Measurements from ENCODE around the gene DCAF7. TPM values are rescaled to one million over a fixed set of nuclear protein-coding genes. Genes with fewer than 3 reads are reported as not detected.
A peak's percentile ranks its signal among the peaks of the same experiment; 100 is the strongest.

The DCAF7 gene
- total RNA-seq, 1 donor from 2014 or later, result 9.5 TPM

- Histone ChIP-seq H3K4me3 (ENCODE audit: low read depth, low read length) (peak overlapping the region; percentile 88), H3K27me3 (ENCODE audit: control insufficient read depth, insufficient read depth, low read length) (no peaks in the 10 kb centered on the region), H3K36me3 (ENCODE audit: control insufficient read depth, insufficient read depth, low read length) (peaks cover 10% of the 10 kb centered on the region)
- FAIRE-seq, result no peak
- no peak for DNase-seq (ENCODE audit: low read depth)
- TF ChIP-seq CTCF (IDR thresholded peaks at IDR 0.05; ENCODE audit: insufficient read depth, low read length, severe bottlenecking), result no peak
Observed at GRCh38 chr17:63601439-63602371, 51.4 kb downstream of the DCAF7 start.

- no peak for TF ChIP-seq CTCF (IDR thresholded peaks at IDR 0.05; ENCODE audit: insufficient read depth, low read length, severe bottlenecking)
- FAIRE-seq (no peak), DNase-seq (ENCODE audit: low read depth) (no peak)
- Histone ChIP-seq H3K36me3 (ENCODE audit: control insufficient read depth, insufficient read depth, low read length) (peaks cover 20% of the 10 kb centered on the region), H3K27me3 (ENCODE audit: control insufficient read depth, insufficient read depth, low read length) (no peaks in the 10 kb centered on the region), H3K4me3 (ENCODE audit: low read depth, low read length) (no peak overlapping the region)
Observed at GRCh38 chr17:63609816-63610573, 59.7 kb downstream of the DCAF7 start.

GRCh38 chr17:63610854-63611253, 60.6 kb downstream of the DCAF7 start:
- H3K4me3 ChIP-seq (ENCODE audit: low read depth, low read length), result no peak overlapping the region
- H3K36me3 ChIP-seq (ENCODE audit: control insufficient read depth, insufficient read depth, low read length), result peaks cover 15% of the 10 kb centered on the region
- no peak for TF ChIP-seq CTCF (IDR thresholded peaks at IDR 0.05; ENCODE audit: insufficient read depth, low read length, severe bottlenecking)
- H3K27me3 ChIP-seq (ENCODE audit: control insufficient read depth, insufficient read depth, low read length), result no peaks in the 10 kb centered on the region
- no peak for FAIRE-seq
- DNase-seq (ENCODE audit: low read depth), result no peak

- FAIRE-seq, result no peak
- no peak overlapping the region for H3K4me3 ChIP-seq (ENCODE audit: low read depth, low read length)
- H3K27me3 ChIP-seq (ENCODE audit: control insufficient read depth, insufficient read depth, low read length), result no peaks in the 10 kb centered on the region
- peaks cover 10% of the 10 kb centered on the region for H3K36me3 ChIP-seq (ENCODE audit: control insufficient read depth, insufficient read depth, low read length)
- no peak for DNase-seq (ENCODE audit: low read depth)
- TF ChIP-seq CTCF (IDR thresholded peaks at IDR 0.05; ENCODE audit: insufficient read depth, low read length, severe bottlenecking), result no peak
Observed at GRCh38 chr17:63611354-63611753, 61.1 kb downstream of the DCAF7 start.

GRCh38 chr17:63613663-63614062, 63.4 kb downstream of the DCAF7 start:
- H3K27me3 ChIP-seq (ENCODE audit: control insufficient read depth, insufficient read depth, low read length), result no peaks in the 10 kb centered on the region
- H3K4me3 ChIP-seq (ENCODE audit: low read depth, low read length), result no peak overlapping the region
- FAIRE-seq (no peak), DNase-seq (ENCODE audit: low read depth) (no peak)
- no peak for TF ChIP-seq CTCF (IDR thresholded peaks at IDR 0.05; ENCODE audit: insufficient read depth, low read length, severe bottlenecking)
- no peaks in the 10 kb centered on the region for H3K36me3 ChIP-seq (ENCODE audit: control insufficient read depth, insufficient read depth, low read length)
